Fibroblast of skin of scalp (primary cell): Measurements from ENCODE around the gene GPS1. TPM values are rescaled to one million over a fixed set of nuclear protein-coding genes. Genes with fewer than 3 reads are reported as not detected.

ENCODE experiments used
- DNase-seq: peaks from one replicate; pipeline ENCODE4 v3.0.0-alpha.2; 2013
- polyA plus RNA-seq, 2 experiments: library from polyadenylated mRNA; unstranded; fragments of 120-200 nt; gene quantifications; one replicate each; pipeline ENCODE4 v1.2.1, GENCODE V29; 2013; ENCODE audit not compliant: insufficient read length in 2 of 2

Gene GPS1
- polyA plus RNA-seq (2013, experiment 1 of 2; ENCODE audit: insufficient read length) = 92.2 TPM
- polyA plus RNA-seq (2013, experiment 2 of 2; ENCODE audit: insufficient read length) = 88.1 TPM

DNA sequence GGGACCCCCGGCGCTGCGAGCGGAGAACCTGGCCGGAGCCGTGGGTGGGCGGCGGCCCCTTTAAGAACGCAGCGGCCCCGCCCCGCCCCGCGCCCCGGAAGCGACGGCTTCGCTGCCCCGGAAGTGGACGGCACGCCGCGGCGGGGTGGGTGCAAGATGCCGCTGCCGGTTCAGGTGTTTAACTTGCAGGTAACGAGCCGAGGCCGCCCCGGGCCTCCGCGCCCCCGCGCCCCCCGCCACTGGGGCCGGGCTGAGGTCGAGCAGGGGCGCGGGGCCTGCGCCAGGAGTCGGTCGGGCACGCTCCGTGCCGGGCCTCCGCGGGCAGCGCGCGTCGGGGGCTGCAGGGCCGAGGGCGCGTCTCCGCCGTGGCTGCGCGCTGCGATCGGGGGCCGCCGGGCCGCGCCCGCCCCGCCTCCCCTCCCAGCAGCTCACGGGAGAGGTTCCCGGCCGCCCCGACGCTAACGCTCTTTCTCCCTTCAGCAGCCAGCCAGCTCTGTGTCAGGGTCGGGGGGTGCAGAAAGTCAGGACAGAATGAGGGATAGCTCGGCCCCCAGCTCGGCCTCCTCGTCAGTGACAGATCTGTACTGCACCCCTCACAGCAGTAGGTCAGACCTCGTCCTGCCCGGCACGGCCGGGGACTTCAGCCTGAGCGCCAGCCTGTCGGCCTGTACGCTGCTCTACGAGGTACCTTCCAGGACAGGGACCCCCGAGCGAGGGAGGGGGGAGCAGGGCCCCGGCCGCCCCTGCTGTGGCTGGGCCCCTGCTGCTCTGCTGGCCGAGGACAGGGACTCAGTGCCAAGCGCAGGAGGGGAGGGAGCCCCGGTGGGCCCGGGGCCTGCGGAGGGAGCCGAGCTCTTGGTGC is at the start of gene GPS1, which contains the start of gene RFNG:
Gene GPS1, plus strand, starts transcription at position 123 of the 862 bp plus-strand sequence. Its CDS starts 34 bp downstream, at position 157.
Gene RFNG, minus strand, starts transcription at position 36 of the 862 bp plus-strand sequence. CDS start 45 bp downstream, outside the sequence.
- DNase-seq = peak; percentile 55

DNA sequence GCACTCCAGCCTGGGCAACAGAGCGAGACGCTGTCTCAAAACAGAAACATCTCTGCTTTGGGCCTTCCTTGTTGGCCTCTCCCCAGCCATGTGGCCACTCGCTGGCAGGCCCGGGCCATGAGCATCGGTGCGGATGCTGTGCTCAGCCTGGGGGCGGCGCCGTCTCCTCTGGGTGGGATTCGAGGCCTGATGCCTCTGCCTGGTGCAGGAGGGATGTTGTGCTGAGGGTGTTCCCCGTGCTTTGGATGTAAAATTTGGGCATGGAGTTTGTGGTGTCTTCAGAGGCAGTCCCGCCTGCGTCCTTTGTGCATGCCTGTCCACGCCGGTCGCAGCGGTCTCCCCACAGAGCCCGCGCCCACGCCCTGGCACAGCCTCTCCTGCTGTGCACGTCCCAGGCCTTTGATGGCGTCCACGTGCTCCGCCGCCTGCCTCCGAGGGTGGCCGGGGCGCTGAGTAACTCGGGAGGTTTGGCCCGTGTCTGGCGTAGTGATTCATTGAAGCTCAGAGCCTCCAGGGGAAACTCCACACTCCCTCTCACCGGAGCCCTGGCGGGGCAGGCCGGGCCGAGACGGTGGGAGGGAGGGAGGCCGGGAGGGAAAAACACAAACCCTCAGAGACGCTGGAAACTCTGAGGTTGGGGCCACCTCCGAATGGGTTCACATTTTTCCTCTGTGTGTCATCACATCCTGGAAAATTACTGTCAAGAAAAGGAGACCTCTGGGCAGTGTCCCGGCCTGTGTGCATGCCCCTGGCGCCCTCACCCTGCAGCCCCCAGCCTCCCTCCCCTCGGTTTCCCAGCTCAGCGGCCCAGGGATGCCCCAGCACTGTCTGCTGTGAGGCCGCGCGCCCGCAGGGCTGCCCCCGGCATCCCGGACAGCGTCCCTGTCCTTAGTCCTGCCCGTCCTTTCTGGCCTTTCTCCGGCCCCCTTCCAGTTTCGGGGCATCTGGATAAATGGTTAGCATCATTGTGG is 48.0 kb upstream of the GPS1 start:
- peak; percentile 97 for DNase-seq

DNA sequence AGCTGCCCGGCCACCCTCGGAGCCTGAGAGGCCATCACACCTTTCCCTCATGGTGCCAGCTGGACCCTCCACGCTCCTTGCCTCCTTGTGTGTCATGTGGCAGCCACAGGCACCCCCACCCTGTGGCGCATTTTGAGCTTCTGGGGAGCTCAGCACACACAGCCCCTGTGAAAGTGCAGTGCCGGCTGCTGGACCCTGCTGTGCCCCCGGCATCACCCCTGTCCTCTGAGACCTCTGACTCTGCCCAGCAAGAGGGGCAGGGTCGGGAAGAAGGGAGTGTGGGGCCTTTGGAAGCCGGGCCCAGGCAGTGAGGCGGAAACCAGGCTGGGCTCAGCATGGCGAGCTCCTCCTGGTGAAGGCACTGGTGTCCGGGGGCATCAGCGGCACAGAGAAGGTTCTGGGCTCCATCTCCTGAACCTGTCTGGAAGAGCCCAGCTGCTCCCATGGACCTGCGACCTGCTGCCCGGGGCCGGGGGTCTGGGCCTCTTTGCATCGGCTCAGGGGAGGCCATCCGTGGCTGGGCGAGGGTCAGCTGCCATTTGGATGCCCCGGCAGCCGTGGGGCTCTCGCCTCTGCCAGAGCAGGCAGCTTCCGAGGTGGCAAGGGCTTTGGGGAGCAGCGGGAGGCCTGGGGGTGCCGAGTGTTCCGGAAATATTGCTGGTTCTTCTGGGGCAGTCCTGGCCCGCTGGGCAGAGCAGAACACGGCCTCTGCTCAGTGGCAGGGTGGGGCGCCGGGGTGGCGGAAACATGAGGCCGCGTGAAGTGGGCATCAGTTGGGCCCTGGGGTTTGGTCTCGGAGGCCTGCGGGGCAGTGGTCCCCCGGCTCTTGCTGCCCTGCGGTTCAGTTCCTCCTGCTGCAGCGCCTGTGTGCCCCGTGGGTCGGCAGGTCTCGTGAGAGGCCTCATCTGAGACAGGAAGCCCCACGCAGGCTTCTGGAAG is 46.9 kb upstream of the GPS1 start:
- DNase-seq = no peak

DNA sequence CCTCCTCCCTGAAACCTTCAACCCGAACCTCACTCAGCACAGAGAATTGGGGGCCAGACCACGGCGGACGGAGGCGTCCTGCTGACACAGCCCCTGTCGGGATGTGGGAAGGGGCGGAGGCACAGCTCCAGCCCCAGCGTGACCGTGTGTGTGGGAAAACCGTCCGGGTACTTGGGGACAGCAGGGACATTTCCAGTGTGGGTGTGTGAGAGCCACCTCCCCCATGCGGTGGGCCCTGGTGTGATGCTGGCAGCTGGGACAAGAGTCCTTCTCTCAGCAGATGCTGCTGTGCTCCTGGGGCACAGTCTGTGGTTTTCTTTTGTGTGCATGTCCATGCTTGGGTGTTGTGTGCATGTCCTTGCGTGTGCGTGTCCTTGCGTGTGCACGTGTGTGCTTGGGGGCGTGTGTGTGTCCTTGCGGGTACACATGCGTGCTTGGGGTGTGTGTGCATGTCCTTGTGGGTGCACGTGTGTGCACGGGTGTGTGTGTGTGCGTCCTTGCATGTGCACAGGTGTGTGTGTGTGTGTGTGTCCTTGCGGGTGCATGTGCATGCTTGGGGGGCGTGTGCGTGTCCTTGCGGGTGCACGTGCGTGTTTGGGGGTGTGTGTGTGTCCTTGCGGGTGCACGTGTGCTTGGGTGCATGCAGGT is 45.9 kb upstream of the GPS1 start:
- DNase-seq = no peak

DNA sequence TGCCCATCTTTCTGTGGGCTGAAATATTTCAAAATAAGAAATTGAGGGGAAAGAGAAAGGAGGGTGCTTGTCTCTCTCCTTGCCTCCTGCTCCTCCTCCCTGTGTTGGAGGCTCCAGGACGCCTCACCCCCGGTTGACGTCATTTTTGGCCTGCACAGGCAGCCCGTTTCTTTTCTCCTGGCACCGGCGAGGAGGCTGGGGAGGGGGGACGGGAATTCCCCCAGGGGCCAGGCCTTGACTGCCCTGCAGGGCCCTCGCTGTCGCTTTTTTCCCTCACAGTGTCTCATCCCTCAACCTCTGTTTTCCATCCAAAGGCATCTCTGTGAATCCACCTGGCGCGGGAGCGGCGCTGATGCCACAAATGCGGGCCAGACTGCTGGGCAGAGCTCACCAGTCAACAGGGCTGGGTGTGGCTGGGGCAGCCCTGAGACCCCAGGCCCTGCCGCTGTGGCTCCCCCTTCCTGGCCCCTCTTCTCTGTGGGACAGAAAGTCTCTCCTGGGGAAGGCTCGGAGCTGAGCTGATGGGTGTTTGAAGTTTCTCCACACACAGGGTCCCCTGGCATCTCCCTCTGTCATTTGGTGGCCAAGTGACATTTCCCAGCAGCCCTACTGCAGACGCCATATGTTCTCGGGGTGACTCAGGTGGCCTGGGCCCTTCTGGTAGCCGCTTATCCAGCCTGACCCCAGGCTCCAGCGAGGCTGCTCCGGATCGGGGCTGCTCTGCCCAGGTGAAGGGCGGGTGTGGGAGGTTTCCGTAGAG is 45.0 kb upstream of the GPS1 start:
- peak; percentile 36 for DNase-seq

DNA sequence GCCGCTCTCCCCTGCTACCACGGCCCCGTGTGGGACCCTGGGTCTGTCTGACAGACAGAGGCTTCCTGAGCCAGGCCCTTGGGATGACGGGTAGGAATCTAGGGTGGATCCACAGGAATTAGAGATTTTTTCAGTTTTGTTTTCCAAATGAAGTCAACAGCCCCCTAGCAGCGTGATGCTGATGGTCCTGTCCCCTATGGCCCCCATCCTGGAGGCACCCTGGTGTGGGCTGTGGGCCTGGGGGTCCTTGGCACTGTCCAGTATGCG is 44.5 kb upstream of the GPS1 start:
- no peak for DNase-seq

DNA sequence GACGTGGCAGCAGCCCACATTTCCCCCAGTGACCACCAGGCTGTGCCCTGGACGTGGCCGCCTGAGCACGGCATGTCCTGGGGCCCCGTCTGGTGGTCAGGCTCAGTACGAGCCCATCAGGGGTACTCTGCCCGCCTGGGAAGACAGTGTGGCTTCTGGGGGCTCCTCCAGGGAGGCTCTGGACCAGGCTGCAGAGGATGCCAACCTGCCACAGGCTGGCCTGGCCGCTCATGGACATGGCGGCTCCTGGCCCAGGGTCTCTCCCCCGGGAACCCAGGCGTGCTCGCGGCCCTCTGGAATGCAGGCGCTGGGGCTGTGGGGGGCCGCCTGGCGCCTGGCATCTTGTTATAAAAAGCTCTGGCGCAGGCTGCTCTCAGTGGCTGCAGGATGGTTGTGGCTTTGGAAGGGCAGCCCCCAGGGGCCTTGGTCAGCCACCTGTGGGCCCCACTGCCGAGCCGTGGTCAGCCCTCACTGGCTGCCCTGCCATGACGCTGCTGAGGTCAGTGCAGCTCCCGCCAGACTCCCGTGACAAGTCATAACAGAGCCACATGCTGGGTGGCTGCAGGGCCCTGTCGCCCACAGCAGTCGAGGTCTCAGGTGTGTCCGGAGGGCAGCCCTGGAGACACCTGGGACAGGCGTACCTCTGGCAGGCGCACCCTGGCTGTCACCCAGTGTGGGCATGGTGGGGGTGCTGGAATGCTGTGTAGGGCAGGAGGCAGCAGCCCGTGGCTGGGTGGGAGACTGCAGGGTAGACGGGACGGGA is 44.0 kb upstream of the GPS1 start:
- no peak for DNase-seq

DNA sequence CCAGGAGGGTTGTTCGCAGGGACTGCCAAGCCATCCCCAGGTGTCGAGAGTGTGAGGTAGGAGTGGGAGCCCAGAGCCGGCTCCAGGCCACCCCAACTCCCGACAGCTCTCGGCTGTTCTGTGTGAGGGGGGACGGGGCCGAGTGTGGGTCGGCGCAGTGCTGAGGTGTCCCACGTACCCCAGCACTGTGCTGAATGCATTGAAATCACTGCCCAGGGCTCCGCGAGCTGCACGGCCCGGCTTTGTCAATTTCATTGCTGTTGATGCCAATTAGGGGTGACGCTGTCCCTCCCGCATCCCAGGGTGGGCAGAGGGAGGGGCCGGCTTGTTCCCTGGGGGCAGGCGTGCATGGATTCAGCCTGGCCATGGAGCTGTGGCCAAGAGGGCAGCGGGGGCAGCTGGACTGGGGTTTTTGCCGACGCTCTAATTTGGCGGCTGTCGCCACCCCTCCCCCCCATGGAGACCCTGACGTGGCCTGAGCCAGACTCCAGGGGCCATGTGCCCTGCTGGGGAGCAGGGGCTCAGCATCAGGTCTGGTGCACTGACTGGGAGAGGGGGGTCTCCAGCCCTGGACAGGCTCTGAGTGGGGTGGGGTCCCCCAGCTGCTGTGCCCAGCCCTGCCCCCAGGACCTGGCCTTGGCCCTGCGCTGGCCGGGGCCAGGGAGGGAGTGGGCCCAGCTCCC is 43.3 kb upstream of the GPS1 start:
- DNase-seq = no peak

DNA sequence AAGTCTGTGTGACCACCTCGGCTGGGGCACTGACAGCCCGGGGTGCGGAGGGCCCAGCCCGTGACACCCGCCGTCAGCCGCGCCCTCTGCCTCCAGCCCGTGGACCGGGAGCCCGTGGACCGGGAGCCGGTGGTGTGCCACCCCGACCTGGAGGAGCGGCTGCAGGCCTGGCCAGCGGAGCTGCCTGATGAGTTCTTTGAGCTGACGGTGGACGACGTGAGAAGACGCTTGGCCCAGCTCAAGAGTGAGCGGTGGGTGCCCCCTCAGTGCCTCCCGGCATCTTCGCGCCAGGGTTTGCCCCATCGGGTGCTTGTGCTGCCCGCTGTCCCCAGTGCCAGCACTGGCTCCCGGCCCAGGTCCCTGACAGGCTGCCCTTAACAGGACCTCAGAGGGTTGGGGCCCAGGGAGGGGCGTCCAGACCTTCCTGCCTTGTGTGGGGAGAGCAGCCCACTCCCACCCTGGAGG is 42.7 kb upstream of the GPS1 start:
- no peak for DNase-seq

DNA sequence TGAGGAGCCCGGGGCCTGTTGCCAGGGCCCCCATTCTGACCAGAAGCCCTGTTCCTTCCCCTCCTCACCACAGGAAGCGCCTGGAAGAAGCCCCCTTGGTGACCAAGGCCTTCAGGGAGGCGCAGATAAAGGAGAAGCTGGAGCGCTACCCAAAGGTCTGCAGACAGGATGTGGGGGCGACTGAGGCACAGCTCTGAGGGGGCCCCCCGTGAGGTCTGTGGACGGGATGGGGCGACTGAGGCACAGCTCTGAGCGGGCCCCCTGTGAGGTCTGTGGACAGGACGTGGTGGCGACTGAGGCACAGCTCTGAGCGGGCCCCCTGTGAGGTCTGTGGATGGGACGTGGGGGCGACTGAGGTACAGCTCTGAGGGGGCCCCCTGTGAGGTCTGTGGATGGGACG is 42.3 kb upstream of the GPS1 start:
- DNase-seq = no peak

DNA sequence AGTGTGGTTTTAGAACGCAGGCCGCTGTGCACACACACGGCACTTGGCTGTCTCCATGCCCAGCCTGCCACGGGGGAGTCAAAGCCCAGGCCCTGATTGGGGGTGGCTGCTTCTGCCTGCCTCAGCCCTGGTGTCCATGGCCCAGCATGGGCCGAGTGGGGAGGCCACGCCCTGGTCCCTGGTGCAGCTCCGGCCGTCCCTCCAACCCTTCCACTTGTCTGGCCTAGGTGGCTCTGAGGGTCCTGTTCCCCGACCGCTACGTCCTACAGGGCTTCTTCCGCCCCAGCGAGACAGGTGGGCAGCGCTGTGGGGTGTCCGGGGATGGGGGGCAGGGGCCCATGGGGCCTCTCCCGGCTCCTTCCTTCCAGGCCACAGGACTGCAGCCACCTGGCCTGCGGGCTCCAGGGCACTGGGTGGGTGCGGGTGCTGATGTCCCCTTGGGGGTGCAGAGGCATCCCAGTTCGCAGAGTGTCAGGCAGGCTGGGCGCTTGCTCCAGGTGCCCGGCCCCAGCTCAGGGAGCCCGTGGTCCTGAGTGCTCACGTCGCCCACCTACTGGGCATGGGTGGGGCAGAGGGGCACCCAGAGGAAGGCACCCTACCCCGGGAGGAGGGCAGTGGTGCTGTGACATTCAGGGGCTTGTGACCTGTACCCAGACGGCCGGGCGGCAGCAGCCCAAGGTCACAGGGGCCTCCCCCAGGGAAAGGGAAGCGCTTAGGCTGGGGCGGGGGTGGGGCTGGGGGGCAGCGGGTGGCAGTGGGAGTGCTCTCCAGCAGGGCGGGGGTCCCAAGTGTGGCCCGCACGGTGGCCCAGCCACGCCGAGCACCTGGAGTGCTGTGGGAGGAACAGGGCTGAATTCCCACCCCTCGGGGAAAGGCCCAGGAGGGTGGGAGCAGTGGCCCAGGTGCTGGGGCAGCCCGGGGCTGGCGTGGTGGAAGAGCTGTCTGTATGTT is 40.8 kb upstream of the GPS1 start:
- no peak for DNase-seq

DNA sequence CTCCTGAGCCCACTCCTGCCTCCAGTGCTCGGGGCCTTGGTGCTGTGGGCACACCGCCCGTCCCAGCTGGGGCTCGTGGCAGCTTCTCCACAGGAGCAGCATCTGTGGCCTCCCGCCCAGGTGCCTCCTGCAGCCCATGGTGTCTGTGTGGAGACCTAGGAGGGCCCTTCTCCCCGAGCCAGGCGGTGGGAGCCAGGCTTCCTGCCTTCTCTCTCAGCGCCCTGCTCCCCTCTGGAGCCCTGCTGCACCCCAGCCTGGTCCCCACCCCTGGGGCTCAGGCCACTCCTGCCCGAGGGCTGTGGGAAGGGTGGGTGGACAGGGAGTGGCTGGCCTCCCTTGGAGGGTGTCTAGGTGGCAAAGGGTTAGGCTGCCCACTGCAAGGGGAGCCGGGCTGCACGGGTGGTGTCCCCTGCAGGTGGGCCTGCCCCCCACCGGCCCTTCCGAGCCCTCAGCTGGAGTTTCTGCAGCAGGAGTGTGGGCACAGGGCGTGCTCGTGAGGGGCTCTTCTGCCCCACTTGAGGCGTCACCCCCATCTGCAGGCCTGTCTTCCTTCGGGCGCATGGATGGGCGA is 40.0 kb upstream of the GPS1 start:
- no peak for DNase-seq

DNA sequence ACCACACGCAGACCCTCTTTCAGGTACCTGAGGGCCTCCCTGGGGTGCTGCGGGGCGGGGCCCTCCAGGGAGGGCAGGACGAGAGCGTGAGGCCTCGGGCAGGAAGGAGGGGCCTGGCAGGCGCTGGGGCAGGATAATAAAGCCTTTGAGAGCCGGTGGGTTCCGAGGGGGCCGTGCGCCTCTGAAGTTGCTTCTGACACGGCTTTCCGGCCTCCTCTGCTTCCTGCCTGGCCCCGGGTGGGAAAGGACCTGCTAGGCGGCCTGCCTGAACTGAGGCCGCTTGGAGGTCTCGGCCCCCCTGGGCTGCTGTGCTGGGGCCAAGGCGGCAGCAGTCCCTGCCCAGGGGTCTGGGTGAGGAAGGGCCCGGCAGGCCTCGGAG is 39.4 kb upstream of the GPS1 start:
- no peak for DNase-seq

DNA sequence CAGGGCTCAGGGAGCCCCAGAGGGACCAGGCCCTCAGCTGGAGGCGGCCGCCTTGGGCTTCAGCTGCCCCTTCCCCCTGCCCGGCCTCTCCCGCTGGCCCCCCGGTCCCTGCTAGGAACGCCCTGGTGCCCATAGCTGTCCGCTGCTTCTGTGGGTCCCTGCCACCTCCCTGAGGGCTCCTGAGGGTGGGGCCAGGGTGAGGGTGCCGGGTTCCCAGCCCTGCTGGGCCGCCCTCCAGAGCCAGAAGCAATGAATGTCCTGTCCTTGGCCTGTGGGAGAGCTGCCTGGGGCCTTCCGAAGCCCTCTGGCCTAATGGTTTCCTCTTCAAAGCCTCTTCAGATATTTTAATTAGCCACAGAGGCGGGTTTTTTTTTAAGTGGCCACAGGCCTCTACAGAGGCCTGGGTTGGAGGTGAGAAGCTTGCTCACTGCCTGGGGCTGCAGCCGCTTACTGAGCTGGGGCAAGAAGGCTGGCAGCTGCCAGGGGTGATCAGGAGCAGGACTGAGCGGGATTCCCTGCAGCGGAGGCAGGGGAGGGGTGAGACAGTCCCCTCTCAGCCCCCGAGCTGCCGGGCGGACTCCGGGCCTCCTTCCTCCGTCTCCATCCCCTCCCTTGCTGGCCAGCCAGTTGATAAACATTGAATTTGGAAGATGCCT is 38.9 kb upstream of the GPS1 start:
- no peak for DNase-seq

DNA sequence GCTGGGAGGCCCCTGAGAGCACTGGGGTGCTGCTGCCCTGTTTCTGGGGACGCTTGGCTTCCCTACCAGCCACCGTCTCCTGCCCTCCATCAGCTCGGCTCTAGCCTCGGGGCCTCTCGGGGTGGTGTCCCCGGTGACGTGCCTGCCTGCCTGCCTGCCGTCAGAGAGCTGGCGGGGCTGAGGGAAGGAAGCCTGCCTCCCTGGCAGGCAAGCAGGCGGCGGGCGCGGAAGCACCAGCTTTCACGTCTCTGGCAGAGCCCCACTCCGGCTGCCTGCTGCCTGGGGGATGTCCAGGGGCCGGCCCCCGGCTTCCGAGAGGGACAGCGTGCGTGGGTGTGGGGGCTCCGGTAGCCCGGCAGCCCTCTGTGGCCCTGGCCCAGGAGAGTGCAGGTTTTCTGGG is 38.4 kb upstream of the GPS1 start:
- DNase-seq = no peak

DNA sequence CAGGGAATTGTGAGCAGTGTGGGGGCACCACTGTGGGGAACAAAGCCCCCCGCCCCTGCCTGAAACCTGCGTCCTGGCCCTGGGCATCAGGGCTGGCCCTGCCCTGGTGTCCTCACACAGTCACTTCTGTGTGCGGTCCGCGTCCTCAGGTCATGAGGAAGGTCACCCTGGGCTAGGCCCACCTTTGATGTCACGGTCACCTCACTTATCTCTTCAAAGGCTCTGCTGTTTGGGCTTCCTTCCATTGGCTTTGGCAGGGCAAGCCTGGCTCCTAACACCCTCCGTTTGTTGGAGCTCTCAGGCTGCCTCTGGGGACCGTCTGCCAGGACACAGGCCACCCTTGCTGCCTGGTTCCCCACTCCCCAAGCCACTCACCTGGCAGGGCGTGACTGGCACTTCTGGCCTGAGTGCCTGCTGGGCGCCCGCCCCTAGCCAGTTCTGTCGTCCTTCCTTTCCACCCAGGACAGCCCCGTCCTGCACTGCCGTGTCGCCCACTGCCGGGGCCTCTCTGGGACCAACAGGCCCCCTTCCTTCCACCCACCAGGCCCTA is 37.9 kb upstream of the GPS1 start:
- DNase-seq = no peak

DNA sequence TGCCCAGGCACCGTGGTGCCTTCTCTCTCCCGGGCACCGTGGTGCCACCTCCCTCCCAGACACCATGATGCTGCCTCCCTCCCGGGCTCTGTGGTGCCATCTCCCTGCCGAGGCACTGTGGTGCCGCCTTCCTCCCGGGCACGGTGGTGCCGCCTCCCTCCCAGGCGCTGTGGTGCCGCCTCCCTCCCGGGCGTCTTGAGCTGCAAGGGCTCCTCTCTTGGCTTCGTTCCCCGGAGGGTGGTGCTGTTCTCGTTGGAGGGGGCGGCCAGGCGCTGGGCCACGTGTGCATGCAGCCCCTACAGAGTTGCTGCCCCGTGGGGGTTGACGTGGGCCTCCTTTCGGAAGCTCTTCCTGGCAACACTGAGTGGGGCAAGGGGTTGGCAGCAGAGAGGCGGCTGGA is 37.3 kb upstream of the GPS1 start:
- DNase-seq = peak; percentile 22
